ENCODE results near the gene LRRC10B.

LRRC10B gene

GRCh38 chr11:61487342-61488025 lies 21.1 kb upstream of the LRRC10B start:
- DNase-seq = no peak

- no peak for DNase-seq
Observed at GRCh38 chr11:61488651-61489291, 19.8 kb upstream of the LRRC10B start.

GRCh38 chr11:61489833-61490721 lies 18.5 kb upstream of the LRRC10B start:
- DNase-seq = no peak

- no peak for DNase-seq
Observed at GRCh38 chr11:61491736-61492395, 16.7 kb upstream of the LRRC10B start.

GRCh38 chr11:61494381-61494961 lies 14.1 kb upstream of the LRRC10B start:
- no peak for DNase-seq

GRCh38 chr11:61495801-61496601 lies 12.5 kb upstream of the LRRC10B start:
- no peak for DNase-seq

- DNase-seq = no peak
Observed at GRCh38 chr11:61496602-61497400, 11.7 kb upstream of the LRRC10B start.

- no peak for DNase-seq
Observed at GRCh38 chr11:61497473-61497872, 11.1 kb upstream of the LRRC10B start.

- no peak for DNase-seq
Observed at GRCh38 chr11:61497876-61498275, 10.7 kb upstream of the LRRC10B start.

GRCh38 chr11:61498767-61499341 lies 9.7 kb upstream of the LRRC10B start:
- DNase-seq = no peak

- DNase-seq = no peak
Observed at GRCh38 chr11:61499816-61500491, 8.6 kb upstream of the LRRC10B start.

- no peak for DNase-seq
Observed at GRCh38 chr11:61502522-61502921, 6.0 kb upstream of the LRRC10B start.

- no peak for DNase-seq
Observed at GRCh38 chr11:61503135-61503770, 5.3 kb upstream of the LRRC10B start.

GRCh38 chr11:61505106-61505505 lies 3.4 kb upstream of the LRRC10B start:
- DNase-seq = no peak

GRCh38 chr11:61505640-61506155 lies 2.9 kb upstream of the LRRC10B start:
- no peak for DNase-seq

- DNase-seq = no peak
Observed at GRCh38 chr11:61507012-61507768, 1.4 kb upstream of the LRRC10B start.

GRCh38 chr11:61509043-61510029 lies 787 bp downstream of the LRRC10B start:
- peak; percentile 56 for DNase-seq
